22Rv1 (cell line): ENCODE results near the gene SCFD2.

Experiments
- ZFX ChIP-seq: fragments of 450-650 bp; IDR thresholded peaks from 2 replicates; pipeline ENCODE4 v1.6.1; 2017; ENCODE audit warnings: antibody characterized with exemption, borderline replicate concordance
- TF ChIP-seq, protein P1 (sequence below): fragments of 450-650 bp; IDR thresholded peaks from 2 replicates; pipeline ENCODE4 v1.5.1; 2017; ENCODE audit warnings: mild to moderate bottlenecking

DNA sequence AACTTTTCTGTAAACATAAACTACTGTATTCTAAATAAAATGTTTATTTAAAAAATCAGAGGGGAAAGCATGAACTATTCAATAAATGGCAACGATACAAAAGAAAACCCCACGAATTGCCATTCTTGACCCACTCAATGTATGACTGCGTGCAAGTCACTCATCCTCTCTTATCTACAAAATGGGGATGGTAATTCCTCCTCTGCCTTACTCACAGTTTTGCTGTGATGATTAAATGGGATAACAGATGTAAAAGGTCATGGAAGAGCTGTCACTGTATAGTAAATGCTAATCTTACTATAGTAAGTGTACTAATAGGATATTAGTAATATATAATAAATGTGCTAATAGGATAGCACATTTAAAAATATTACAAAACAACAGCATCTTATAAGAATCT lies 173.4 kb downstream of the SCFD2 start:
- TF ChIP-seq, protein P1, sequence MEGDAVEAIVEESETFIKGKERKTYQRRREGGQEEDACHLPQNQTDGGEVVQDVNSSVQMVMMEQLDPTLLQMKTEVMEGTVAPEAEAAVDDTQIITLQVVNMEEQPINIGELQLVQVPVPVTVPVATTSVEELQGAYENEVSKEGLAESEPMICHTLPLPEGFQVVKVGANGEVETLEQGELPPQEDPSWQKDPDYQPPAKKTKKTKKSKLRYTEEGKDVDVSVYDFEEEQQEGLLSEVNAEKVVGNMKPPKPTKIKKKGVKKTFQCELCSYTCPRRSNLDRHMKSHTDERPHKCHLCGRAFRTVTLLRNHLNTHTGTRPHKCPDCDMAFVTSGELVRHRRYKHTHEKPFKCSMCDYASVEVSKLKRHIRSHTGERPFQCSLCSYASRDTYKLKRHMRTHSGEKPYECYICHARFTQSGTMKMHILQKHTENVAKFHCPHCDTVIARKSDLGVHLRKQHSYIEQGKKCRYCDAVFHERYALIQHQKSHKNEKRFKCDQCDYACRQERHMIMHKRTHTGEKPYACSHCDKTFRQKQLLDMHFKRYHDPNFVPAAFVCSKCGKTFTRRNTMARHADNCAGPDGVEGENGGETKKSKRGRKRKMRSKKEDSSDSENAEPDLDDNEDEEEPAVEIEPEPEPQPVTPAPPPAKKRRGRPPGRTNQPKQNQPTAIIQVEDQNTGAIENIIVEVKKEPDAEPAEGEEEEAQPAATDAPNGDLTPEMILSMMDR: no peak
- no peak for TF ChIP-seq ZFX
